NB4 (cell line): ENCODE results near the gene NPY2R.

Experiments used
- MAX ChIP-seq: IDR thresholded peaks from 2 replicates; pipeline ENCODE4 v1.6.1; 2011; ENCODE audit warnings: low read depth, low read length
- MYC ChIP-seq: IDR thresholded peaks from 2 replicates; pipeline ENCODE4 v1.6.1; 2011; ENCODE audit warnings: low read depth, low read length
- POLR2A ChIP-seq: IDR thresholded peaks from 2 replicates; pipeline ENCODE4 v1.6.1; 2011; ENCODE audit warnings: mild to moderate bottlenecking; ENCODE audit not compliant: insufficient read length; ENCODE audit errors: extremely low read depth
- TF ChIP-seq, protein P1 (sequence below): IDR thresholded peaks from one replicate; pipeline ENCODE4 v1.5.1; 2012; ENCODE audit warnings: low read depth, low read length

- TF ChIP-seq, protein P1, sequence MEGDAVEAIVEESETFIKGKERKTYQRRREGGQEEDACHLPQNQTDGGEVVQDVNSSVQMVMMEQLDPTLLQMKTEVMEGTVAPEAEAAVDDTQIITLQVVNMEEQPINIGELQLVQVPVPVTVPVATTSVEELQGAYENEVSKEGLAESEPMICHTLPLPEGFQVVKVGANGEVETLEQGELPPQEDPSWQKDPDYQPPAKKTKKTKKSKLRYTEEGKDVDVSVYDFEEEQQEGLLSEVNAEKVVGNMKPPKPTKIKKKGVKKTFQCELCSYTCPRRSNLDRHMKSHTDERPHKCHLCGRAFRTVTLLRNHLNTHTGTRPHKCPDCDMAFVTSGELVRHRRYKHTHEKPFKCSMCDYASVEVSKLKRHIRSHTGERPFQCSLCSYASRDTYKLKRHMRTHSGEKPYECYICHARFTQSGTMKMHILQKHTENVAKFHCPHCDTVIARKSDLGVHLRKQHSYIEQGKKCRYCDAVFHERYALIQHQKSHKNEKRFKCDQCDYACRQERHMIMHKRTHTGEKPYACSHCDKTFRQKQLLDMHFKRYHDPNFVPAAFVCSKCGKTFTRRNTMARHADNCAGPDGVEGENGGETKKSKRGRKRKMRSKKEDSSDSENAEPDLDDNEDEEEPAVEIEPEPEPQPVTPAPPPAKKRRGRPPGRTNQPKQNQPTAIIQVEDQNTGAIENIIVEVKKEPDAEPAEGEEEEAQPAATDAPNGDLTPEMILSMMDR: no peak
- no peak for TF ChIP-seq MAX
- no peak for TF ChIP-seq POLR2A
- TF ChIP-seq MYC: no peak
These were observed 32.8 kb downstream of the NPY2R start for GRCh38 chr4:155241225-155241624.
